Fibroblast of skin of scalp (primary cell): ENCODE measurements around the gene ATRN.
"Not testable (repeated sequence)": the region's sequence is repeated elsewhere in the genome, so short reads cannot be mapped to it uniquely, and the experiment has no call there.

Experiments
- DNase-seq: peaks from one replicate; pipeline ENCODE4 v3.0.0-alpha.2; 2013

The ATRN gene

DNA sequence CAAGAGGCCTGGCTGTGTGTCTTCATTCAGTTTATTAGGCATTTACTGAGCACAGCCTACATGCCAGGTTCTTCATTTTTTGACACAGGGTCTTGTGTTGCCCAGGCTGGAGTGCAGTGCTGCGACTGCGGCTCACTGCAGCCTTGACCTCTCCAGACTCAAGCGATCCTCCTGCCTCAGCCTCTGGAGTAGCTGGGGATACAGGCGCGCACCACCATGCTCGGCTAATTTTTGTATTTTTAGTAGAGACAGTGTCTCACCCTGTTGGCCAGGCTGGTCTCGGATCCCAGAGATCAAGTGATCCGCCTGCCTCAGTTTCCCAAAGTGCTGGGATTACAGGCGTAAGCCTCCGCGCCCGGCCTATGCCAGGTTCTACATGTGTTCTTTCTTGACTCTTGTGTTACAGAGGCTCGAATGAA lies 601 bp upstream of the ATRN start:
- DNase-seq = no peak

DNA sequence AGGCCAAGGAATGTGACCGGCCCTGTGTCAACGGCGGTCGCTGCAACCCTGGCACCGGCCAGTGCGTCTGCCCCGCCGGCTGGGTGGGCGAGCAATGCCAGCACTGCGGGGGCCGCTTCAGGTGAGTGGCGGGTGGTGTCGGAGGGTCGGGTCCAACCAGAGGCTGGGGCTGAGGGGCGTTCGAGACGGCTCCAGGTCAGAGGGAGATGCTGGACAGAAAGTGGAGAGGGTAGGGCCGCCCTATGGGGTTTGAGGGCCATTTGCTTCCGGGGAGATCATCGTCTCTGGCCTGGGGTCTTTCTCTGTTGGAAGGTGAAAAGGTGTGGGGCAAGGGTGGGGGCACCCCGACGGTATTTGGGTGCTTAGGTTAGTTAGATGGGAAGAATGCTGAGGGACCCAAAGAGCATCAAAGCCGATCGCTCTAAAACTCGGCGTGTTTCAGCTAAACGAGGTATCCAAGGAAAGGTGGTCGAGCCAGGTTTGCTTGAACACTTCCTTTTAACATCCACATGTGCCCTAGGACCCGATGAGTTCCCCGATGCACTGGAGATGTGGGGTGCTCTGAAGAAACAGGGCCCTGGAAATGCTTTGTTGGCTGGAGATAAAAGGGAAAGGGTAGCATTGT lies 691 bp downstream of the ATRN start:
- no peak for DNase-seq

DNA sequence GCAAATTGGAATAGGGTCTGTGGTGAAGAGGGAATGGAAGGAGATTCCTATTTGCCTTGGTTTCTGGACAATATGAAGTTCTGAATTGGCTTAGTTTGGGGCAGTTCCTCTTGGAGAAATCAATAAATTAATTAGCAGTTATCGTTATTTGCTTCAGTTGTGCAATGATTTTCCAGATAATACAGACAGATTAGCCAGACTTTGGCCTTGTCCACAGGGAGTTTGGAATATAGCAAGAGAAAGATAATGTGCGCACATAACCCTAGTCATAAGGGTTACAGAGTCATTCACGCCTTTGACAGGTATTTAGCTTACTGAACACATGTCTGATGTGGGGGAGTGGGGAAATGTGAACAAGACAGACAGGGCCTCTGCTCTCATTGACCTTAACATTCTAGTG lies 1.3 kb downstream of the ATRN start:
- DNase-seq = no peak

DNA sequence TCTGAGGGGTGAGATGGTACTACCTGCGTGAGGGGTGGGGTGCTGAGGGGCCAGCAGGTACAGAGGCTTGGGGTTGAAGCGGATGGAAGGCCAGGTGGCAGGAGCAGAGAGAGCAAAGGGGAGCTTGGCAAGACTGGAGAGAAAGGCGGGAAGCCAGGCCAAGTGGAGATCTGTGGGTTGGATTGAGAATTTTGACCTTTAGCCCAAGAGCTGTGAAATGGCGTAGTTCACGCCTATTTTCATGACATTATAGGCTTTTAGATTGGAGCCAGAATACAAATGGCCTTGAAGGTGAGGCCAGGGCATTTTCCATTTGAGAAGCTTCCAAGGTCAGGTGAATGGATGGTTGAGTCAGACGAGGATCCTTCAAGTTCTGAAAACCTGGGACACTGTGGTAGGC lies 2.5 kb downstream of the ATRN start:
- DNase-seq = no peak

DNA sequence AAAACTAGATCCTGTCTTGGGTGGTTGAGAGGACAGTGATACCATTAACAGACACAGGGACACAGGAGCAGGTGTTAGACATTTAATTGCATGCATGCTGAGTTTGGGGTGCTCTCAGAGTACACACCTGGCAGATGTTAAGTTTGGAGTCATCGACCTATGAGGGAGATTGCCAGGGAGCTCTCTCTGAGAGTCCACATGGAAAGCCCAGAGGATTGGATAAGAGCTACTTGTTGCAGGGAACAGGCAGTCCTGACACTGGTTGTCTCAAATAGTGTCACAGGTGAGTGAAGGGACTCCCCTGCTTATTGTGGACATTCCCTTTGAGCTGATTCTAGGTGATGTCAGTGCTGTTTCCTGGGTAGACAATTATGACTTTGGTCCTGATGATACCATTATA lies 3.1 kb downstream of the ATRN start:
- no peak for DNase-seq

DNA sequence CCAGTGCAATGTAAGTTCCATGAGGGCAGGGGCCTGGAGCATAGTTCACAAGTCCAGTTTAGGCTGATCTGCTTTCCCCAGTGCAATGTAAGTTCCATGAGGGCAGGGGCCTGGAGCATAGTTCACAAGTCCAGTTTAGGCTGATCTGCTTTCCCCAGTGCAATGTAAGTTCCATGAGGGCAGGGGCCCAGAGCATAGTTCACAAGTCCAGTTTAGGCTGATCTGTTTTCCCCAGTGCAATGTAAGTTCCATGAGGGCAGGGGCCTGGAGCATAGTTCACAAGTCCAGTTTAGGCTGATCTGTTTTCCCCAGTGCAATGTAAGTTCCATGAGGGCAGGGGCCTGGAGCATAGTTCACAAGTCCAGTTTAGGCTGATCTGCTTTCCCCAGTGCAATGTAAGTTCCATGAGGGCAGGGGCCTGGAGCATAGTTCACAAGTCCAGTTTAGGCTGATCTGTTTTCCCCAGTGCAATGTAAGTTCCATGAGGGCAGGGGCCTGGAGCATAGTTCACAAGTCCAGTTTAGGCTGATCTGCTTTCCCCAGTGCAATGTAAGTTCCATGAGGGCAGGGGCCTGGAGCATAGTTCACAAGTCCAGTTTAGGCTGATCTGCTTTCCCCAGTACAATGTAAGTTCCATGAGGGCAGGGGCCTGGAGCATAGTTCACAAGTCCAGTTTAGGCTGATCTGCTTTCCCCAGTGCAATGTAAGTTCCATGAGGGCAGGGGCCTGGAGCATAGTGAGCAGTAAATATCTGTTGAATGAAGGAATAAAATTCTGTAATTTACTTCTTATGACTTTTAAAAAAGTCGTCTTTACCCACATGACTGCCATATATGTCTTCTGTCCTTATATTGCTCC lies 6.4 kb downstream of the ATRN start:
- not testable (repeated sequence) for DNase-seq

DNA sequence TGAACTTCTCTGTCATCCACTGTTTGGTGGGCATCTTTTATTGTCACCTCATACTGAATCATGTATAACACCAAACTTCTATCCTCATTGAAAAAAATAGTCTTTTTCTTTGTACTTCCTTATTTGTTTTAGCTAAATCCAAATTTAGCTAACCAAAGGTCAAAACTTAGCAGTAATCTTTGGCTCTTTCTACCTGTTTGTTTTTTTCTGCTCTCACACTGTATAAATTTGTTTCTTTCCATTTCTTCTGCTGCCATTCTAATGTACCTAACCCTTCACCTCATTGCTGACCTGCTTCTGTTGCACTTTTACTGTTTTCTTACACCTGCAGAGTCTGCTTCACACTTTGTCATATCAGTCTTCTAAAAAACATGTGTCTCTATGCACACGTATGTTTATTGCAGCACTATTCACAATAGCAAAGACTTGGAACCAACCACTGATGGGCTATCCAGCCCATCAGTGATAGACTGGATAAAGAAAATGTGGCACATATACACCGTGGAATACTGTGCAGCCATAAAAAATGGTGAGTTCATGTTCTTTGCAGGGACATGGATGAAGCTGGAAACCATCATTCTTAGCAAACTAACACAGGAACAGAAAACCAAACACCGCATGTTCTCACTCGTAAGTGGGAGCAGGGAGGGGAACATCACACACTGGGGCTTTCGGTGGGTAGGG lies 7.2 kb downstream of the ATRN start:
- DNase-seq = no peak

DNA sequence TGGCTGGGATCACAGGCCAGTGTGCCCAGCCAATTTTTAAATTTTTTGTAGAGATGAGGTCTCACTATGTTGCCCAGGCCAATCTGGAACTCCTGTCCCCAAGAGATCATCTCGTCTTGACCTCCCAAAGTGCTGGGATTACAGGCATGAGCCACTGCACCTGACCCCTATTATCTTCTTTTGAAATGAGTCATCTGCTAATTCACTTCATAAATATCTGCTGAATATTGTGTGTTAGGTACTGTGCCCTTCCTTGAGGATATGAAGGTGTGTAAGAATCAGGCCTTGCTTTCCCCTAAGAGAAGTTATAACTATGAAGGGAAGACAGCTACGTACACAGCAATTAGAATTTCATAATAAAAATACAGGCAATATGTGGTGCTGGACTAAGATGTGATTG lies 8.2 kb downstream of the ATRN start:
- no peak for DNase-seq

DNA sequence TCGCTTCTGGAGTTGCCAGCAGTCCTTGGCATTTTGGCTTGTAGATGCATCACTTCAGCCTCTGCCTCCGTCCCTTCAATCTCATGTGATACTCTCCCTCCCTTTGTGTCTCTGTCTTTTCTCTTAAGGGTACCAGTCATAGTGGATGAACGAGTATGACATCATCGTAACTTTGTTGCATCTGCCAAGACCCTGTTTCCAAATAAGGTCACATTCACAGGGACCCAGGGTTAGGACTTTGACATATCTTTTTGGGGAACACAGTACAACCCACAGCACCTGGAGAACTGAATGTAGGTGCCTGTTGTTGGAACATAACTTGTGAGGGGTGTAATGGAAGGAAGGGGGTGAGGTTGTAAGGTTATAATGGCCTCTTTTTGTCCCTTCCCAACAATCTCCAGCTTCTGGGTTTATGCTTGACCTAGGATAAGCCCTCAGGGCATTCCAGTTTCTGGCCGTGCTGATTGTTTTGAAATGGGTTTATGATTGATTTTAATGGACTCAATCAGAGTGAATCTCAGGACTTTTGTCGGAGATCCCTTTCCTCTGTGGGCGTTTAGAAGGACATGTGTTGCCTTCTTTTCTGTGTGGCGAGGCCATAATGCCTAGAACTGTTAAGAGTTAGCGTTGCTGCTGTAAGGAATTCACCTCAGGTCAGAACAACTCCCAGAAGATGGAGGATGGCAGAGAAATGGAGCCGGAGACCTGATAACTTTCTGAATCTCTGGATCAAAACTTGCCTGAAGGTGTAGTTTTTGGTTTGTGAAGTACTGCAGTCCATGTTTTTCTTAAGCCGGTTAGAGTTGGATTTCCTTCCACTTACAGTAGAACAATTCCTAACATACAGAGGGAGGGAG lies 9.2 kb downstream of the ATRN start:
- DNase-seq = no peak

DNA sequence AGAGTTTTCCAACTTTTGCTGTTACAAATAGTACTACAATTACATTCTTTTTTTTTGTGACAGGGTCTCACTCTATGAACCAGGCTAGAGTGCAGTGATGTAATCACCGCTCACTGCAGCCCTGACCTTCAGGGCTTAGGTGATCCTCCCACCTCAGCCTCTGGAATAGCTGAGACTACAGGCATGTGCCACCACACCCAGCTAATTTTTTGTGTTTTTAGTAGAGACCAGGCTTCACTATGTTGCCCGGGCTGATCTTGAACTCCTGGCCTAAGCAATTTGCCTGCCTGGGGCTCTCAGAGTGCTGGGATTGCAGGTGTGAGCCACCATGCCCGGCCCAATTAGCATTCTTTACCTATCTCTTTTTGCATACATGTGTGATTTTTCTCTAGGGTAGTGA lies 12.5 kb downstream of the ATRN start:
- no peak for DNase-seq

DNA sequence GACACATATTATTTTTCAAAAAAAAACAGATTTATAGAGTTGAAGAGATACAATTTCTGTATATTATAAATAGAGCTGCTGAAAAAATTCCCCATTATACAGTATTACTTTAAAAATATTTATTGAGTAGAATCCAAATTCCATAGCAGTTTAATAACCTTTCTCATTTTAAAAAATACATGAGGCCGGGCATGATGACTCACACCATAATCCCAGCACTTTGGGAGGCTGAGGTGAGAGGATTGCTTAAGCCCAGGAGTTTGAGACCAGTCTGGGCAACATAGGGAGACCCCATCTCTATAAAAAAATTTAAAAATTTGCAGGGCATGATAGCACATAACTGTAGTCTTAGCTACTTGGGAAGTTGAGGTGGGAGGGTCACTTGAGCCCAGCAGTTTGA lies 13.0 kb downstream of the ATRN start:
- peak; percentile 38 for DNase-seq

DNA sequence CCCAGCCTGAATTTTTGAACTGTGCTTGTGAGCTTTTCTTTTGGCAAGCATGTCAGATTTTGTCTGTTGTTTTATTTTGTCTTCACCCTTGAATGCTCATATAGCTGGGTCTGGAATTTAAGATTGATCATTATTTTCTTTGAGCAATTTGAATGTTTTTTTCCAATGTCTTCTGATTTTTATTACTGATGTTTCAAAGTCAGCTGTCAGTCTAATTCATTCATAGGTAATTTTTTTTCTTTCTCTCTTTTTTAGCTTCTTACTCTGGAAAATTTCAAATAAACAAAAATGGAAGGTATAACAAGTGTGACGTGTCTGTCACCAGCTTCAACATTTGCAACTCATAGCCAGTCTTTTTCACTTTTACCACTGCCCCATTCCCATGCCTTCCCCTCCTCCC lies 15.1 kb downstream of the ATRN start:
- no peak for DNase-seq

DNA sequence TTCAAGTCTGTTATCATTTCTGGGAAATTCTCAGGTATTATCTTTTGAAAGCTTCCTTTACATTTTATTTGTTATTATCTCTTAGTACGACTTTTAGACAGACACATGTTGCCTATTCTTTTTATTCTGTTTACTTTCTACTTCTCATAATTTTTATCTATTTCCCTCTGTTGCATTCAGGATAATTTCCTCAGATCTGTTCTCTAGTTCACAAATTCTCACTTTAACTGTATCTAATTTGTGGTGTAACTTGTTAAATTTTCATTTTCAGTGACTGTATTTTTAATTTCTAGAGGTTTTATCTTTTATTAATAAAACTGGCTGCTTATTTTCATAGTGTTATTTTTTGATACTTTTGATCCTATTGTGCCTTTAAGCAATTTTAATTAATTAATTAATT lies 16.0 kb downstream of the ATRN start:
- no peak for DNase-seq

DNA sequence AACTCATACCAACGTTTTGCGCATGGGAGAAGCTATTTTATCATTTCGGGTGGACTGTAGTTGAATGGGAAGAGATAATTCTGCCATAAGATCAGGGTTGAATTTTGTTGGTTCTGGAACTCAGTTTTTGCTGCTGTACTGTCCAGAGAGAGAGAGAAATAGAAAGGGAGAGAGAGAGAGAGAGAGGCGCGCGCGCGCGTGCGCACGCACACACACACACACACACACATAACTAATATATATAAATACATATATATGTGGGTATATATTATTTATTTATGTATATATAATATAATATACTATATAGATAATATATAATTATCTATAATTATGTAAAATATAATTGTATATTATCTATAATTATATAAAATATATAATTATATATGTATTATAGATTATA lies 21.9 kb downstream of the ATRN start:
- DNase-seq = no peak

DNA sequence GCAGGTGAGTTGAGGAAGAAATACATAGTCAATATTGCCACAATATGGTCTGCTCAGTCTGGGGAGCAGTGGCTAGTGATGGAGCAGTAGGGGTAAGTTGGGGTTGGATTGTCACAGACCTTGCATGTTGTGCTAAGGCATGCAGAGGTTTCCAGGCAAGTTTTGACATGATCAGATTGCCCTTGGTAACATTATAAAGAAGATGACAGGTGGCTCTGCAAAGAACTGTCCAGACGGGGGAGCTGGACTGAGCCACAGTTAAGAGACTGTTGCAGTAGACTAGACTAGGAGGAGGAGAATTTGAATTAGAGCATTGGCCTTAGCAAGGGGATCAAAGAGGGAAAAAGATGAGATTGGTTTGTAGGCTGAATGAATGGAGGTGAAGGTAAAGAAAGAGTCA lies 23.4 kb downstream of the ATRN start:
- DNase-seq = no peak

DNA sequence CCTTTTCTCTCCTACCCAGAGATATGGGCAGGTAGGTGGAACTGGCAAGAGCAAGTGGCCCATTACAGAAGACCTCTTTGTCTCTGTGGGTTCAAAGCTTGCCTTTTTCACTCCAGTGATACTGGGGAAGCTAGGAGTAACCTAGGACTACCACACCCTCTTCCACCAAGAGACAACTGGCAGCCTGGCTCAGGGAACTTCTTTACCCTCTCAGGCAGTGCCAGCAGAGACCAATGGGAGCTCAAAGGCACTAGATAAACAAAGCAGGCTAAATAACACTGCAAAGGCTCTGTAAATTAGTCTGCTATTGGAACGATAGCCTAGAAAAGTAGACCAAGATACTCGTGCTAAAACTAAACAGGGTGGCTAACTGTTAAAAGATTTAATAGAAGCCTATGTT lies 32.1 kb downstream of the ATRN start:
- DNase-seq = no peak

DNA sequence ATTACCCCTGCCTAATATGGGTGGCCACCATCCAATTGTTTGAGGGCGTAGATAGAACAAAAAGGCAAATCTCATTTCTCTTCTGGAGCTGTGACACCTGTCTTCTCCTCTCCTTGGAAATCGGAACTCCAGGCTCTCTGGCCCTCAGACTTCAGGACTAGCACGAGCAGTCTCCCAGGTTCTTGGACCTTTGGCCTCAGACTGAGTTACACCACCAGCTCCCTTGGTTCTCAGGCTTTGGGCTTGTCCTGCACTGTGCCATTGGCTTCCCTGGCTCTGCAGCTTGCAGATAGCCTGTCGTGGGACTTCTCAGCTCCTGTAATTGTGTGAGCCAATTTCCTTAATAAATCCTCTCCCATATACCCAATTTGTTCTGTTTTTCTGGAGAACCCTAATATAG lies 34.3 kb downstream of the ATRN start:
- no peak for DNase-seq

DNA sequence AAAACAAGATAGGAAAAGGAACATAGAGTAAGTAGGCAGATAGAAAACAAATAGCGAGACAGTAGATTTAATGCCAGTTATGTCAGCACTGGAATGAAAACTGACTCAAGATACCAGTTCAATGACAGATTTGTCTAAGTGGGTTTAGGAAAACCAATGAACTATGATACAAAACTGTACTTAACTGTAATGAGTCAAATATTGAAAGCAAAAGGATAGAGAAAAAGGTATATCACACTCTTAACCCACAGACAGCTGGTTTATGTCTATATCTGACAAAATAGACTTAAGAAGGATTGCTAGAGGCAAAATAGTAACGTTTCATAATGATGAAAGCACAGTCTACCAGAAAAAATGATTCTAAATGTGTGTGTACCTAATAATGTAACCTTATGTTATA lies 38.2 kb downstream of the ATRN start:
- DNase-seq = no peak

DNA sequence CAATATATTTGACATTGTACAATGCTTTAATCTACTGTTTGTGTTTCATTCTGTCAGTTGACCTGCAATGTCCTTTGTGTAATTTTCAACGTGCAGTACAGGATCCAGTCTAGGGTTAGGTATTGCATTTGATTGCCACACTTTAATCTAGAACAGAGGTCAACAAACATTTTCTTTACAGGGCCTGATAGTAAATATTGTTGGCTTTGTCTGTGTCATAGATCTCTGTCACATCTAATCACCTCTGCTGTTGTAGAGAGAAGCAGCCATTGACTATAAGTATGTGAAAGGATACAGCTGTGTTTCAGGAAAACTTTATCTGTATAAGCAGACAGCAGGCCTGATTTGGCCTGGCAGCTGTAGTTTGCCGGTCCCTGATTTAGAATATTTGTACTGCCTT lies 39.3 kb downstream of the ATRN start:
- no peak for DNase-seq

DNA sequence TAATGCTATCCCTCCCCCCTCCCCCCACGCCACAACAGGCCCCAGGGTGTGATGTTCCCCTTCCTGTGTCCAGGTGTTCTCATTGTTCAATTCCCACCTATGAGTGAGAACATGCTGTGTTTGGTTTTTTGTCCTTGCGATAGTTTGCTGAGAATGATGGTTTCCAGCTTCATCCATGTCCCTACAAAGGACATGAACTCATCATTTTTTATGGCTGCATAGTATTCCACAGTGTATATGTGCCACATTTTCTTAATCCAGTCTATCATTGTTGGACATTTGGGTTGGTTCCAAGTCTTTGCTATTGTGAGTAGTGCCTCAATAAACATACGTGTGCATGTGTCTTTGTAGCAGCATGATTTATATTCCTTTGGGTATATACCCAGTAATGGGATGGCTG lies 41.4 kb downstream of the ATRN start:
- DNase-seq = not testable (repeated sequence)

DNA sequence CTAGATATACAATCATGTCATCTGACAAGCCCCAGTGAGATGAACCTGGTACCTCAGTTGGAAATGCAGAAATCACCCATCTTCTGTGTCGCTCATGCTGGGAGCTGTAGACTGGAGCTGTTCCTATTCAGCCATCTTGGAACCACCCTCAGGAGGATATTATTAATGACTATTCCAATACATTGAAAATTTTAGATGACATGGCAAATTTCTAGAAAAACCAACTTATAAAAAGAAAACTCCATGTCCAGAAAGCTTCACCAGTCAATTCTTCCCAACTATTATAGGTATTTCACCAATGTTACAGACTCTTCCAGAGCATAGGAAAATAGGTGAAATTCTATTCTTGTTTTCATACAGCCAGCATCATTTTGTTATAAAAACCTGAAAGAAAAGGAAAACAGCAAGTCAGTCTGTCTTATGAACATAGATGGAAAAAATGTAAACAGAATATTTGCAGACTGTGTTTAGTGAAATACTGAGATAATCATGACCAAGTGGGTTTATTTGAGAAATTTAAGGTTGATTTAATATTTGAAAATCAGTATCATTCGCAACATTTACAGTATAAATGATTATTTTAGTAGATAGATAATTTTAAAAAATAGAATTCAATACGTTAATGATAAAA lies 43.3 kb downstream of the ATRN start:
- DNase-seq = no peak

DNA sequence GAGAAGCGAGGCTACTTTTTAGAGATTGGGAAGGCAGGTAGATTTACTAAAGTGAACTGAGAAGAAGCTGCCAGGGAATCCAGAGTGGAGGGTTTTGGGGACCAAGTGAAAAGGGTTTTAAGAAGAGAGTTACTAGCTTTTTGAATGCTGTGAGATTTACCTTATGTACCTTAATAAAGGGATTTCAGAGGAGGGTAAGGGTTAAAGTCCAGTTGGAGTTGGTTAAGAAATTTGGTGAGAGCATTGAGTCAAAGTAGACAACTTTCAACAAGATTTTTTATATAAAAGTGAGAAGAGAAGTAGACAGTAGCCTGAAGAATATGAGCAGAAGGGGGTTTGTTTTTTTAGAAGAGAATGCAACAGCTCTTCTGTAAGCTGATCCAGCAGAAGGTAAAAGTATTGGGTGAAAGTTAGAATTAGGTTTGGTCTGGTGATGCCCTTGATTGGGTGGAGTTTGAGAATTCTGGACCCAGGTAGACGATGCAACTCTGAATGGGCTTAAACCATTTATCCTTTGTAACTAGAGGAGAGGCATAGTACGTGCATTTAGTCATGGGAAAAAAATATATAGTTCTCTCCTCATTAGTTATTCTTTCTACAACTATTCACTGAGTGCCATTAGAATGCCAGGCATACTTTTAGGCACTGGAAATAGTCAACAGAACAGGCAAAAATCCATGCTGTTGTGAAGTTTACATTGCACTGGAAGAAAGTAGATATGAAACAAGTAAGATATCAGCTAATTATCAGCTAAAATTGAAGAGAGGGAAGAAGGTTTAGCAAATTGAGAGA lies 44.8 kb downstream of the ATRN start:
- peak; percentile 51 for DNase-seq
